ENCODE results near the gene NRXN3. TPM values are rescaled to one million over a fixed set of nuclear protein-coding genes. Genes with fewer than 3 reads are reported as not detected.
A peak's percentile ranks its signal among the peaks of the same experiment; 100 is the strongest.

Gene NRXN3
- total and polyA plus RNA-seq, 2 of the 13 experiments (the other 11 are each of a cell fraction or from before 2014, with no cell fraction given): 0.03 TPM; not detected in 1

DNA sequence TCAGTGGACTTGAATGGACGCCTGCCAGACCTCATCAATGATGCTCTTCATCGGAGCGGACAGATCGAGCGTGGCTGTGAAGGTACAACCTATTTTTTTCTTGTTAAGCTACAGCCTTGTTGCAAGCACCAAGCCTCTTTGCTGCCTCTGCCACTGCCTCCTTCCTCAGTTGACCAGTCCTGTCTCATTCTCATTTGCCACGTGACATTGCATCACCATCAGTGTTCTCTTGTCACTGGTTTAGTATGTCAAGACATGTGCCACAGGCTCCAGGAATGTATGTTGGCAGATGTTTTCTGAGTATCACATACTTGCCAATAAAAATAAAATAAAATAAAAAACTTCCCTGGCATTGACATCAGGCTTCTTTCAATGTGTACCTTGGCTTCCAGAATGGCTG lies 798.1 kb downstream of the NRXN3 start:
- BruUV-seq (replicated peaks): no TSS peak
- 21% methylated on average over 6 of the region's 6 CpGs for WGBS (ENCODE audit: low lambda C conversion rate)
- no peak for DNase-seq (ENCODE audit: low spot score)
- H2AFZ ChIP-seq (ENCODE audit: low read length): no peak overlapping the region
- intact Hi-C loops (cut with micrococcal nuclease; ENCODE audit: unreplicated experiment) (no loop called here), in situ Hi-C loops (cut with HindIII; ENCODE audit: extremely low pct_ligation_motif_present, low pct_unique_long_range_greater_than_20kb) (loop anchor here (10.0 kb wide), 1 partner anchor 1877 kb away; no protein-coding TSS in a partner anchor)
- no peak overlapping the region for H3K4me2 ChIP-seq (ENCODE audit: low read depth, low read length)
- H3K9me3 ChIP-seq (ENCODE audit: low read length): no peaks in the 10 kb centered on the region
- no peak overlapping the region for H3K4me3 ChIP-seq (replicated peaks in 1 of 3; ENCODE audit: insufficient read depth in 1 of 3, low read depth in 2 of 3, low read length in 3 of 3)
- H3K27me3 ChIP-seq (ENCODE audit: control insufficient read depth in 1 of 2, insufficient read depth in 2 of 2, low read length in 2 of 2): no peaks in the 10 kb centered on the region
- no peaks in the 10 kb centered on the region for H4K20me1 ChIP-seq (ENCODE audit: insufficient read depth, low read length)
- ChIA-PET CTCF (ENCODE audit: low intra/inter-chr PET ratio, low total read pairs) (no interaction called here), POLR2A (no interaction called here)
- FAIRE-seq: no peak
- H3K79me2 ChIP-seq (ENCODE audit: insufficient read depth, low read length): no peaks in the 10 kb centered on the region
- TF ChIP-seq, protein P1, sequence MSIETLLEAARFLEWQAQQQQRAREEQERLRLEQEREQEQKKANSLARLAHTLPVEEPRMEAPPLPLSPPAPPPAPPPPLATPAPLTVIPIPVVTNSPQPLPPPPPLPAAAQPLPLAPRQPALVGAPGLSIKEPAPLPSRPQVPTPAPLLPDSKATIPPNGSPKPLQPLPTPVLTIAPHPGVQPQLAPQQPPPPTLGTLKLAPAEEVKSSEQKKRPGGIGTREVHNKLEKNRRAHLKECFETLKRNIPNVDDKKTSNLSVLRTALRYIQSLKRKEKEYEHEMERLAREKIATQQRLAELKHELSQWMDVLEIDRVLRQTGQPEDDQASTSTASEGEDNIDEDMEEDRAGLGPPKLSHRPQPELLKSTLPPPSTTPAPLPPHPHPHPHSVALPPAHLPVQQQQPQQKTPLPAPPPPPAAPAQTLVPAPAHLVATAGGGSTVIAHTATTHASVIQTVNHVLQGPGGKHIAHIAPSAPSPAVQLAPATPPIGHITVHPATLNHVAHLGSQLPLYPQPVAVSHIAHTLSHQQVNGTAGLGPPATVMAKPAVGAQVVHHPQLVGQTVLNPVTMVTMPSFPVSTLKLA (IDR thresholded peaks at IDR 0.05): peak; percentile 5; the same call in 1 of the 2 replicates
- no peak for TF ChIP-seq POLR2AphosphoS5 (IDR thresholded peaks at IDR 0.05; ENCODE audit: low read depth, low read length)
- no peak overlapping the region for H3K27ac ChIP-seq (ENCODE audit: extremely low read length, insufficient read depth, low read length)
- H3K4me1 ChIP-seq (ENCODE audit: insufficient read depth, low read length): no peaks in the 10 kb centered on the region
- H3K36me3 ChIP-seq (replicated peaks in 1 of 2; ENCODE audit: control insufficient read depth in 1 of 2, insufficient read depth in 2 of 2, low read length in 2 of 2): no peaks in the 10 kb centered on the region
- H3K9ac ChIP-seq (ENCODE audit: insufficient read depth, low read depth, low read length): no peak overlapping the region
- ATAC-seq: no peak

DNA sequence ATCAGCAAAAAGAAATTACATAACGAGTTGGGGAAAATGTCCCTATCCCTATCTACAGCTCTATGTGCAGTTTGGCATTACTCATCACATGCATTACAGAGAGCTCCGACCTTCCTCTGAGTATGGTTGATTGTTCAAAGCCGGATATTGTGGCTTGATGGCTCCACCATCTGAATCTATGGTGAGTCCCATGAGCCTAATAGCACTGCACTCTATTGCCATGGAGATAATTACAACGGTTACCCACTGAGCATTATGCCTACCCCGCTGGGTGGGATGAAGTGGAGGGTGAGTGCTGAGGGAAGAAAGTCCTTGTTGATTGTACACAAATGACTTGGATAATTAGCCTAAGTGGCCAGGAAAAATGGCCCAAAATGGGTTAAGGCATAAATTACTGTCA lies 800.5 kb downstream of the NRXN3 start:
- H3K79me2 ChIP-seq (ENCODE audit: insufficient read depth, low read length): no peaks in the 10 kb centered on the region
- FAIRE-seq (no peak), ATAC-seq (no peak), DNase-seq (ENCODE audit: low spot score) (no peak)
- no peaks in the 10 kb centered on the region for H4K20me1 ChIP-seq (ENCODE audit: insufficient read depth, low read length)
- TF ChIP-seq, protein P2, sequence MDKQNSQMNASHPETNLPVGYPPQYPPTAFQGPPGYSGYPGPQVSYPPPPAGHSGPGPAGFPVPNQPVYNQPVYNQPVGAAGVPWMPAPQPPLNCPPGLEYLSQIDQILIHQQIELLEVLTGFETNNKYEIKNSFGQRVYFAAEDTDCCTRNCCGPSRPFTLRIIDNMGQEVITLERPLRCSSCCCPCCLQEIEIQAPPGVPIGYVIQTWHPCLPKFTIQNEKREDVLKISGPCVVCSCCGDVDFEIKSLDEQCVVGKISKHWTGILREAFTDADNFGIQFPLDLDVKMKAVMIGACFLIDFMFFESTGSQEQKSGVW (CRISPR knock-in tag; IDR thresholded peaks at IDR 0.05; ENCODE audit: borderline replicate concordance): no peak
- TF ChIP-seq ZC3H13 (CRISPR knock-in tag; IDR thresholded peaks at IDR 0.05) (no peak), ELF4 (CRISPR knock-in tag; IDR thresholded peaks at IDR 0.05; ENCODE audit: borderline replicate concordance) (no peak), ZNF841 (CRISPR knock-in tag; IDR thresholded peaks at IDR 0.05; ENCODE audit: borderline replicate concordance) (no peak), ZNF788 (CRISPR knock-in tag; IDR thresholded peaks at IDR 0.05; ENCODE audit: borderline replicate concordance) (no peak), ZSCAN30 (CRISPR knock-in tag; IDR thresholded peaks at IDR 0.05) (no peak), SIX4 (CRISPR knock-in tag; IDR thresholded peaks at IDR 0.05) (no peak)
- TF ChIP-seq, protein P3, sequence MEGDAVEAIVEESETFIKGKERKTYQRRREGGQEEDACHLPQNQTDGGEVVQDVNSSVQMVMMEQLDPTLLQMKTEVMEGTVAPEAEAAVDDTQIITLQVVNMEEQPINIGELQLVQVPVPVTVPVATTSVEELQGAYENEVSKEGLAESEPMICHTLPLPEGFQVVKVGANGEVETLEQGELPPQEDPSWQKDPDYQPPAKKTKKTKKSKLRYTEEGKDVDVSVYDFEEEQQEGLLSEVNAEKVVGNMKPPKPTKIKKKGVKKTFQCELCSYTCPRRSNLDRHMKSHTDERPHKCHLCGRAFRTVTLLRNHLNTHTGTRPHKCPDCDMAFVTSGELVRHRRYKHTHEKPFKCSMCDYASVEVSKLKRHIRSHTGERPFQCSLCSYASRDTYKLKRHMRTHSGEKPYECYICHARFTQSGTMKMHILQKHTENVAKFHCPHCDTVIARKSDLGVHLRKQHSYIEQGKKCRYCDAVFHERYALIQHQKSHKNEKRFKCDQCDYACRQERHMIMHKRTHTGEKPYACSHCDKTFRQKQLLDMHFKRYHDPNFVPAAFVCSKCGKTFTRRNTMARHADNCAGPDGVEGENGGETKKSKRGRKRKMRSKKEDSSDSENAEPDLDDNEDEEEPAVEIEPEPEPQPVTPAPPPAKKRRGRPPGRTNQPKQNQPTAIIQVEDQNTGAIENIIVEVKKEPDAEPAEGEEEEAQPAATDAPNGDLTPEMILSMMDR (CRISPR knock-in tag; IDR thresholded peaks at IDR 0.05): no peak
- TF ChIP-seq, protein P4, sequence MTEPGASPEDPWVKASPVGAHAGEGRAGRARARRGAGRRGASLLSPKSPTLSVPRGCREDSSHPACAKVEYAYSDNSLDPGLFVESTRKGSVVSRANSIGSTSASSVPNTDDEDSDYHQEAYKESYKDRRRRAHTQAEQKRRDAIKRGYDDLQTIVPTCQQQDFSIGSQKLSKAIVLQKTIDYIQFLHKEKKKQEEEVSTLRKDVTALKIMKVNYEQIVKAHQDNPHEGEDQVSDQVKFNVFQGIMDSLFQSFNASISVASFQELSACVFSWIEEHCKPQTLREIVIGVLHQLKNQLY (CRISPR knock-in tag; IDR thresholded peaks at IDR 0.05): no peak
- no peak overlapping the region for H3K4me3 ChIP-seq (replicated peaks in 1 of 3; ENCODE audit: insufficient read depth in 1 of 3, low read depth in 2 of 3, low read length in 3 of 3)
- no peaks in the 10 kb centered on the region for H3K9me3 ChIP-seq (ENCODE audit: low read length)
- H3K36me3 ChIP-seq (replicated peaks in 1 of 2; ENCODE audit: control insufficient read depth in 1 of 2, insufficient read depth in 2 of 2, low read length in 2 of 2): no peaks in the 10 kb centered on the region
- no TSS peak for BruUV-seq (replicated peaks)
- intact Hi-C loops (cut with micrococcal nuclease; ENCODE audit: unreplicated experiment) (no loop called here), in situ Hi-C loops (cut with HindIII; ENCODE audit: extremely low pct_ligation_motif_present, low pct_unique_long_range_greater_than_20kb) (no loop called here)
- no peak overlapping the region for H3K27ac ChIP-seq (ENCODE audit: extremely low read length, insufficient read depth, low read length)
- no peaks in the 10 kb centered on the region for H3K4me1 ChIP-seq (ENCODE audit: insufficient read depth, low read length)
- ChIA-PET CTCF (ENCODE audit: low intra/inter-chr PET ratio, low total read pairs) (no interaction called here), POLR2A (no interaction called here)
- WGBS (ENCODE audit: low lambda C conversion rate): 0% methylated on average over 5 of the region's 5 CpGs
- H2AFZ ChIP-seq (ENCODE audit: low read length): no peak overlapping the region
- no peak overlapping the region for H3K4me2 ChIP-seq (ENCODE audit: low read depth, low read length)
- H3K27me3 ChIP-seq (ENCODE audit: control insufficient read depth in 1 of 2, insufficient read depth in 2 of 2, low read length in 2 of 2): no peaks in the 10 kb centered on the region
- no peak overlapping the region for H3K9ac ChIP-seq (ENCODE audit: insufficient read depth, low read depth, low read length)

Measured in HepG2 (cell line).